Vagina (tissue), 2 donors: ENCODE data around the gene ZNF48. TPM values are rescaled to one million over a fixed set of nuclear protein-coding genes. Genes with fewer than 3 reads are reported as not detected.
A peak's percentile ranks its signal among the peaks of the same experiment; 100 is the strongest.

Experiments used
- DNase-seq, 2 donors: peaks; one replicate each; pipeline ENCODE4 v3.0.0-alpha.2; 2017; ENCODE audit errors: extremely low spot score in 2 of 2
- H3K27ac ChIP-seq: fragments of 200-600 bp; sonication (generic); one replicate; pipeline ENCODE4 v1.5.1; 2019
- H3K27me3 ChIP-seq: fragments of 200-600 bp; sonication (generic); one replicate; pipeline ENCODE4 v1.5.1; 2019
- H3K36me3 ChIP-seq, 2 donors: fragments of 200-600 bp; sonication (generic); one replicate each; pipeline ENCODE4 v1.5.1; 2017 to 2019
- H3K4me1 ChIP-seq: fragments of 200-600 bp; sonication (generic); one replicate; pipeline ENCODE4 v1.5.1; 2019
- H3K4me3 ChIP-seq, 2 donors: fragments of 200-600 bp; sonication (generic); 1 replicate in 1 of 2; 2 replicates in 1 of 2; pipeline ENCODE4 v1.5.1; 2016 to 2019
- H3K9me3 ChIP-seq: fragments of 200-600 bp; sonication (generic); one replicate; pipeline ENCODE4 v1.5.1; 2019
- CTCF ChIP-seq, 3 experiments: fragments of 450-650 bp in 2 of 3; fragments of 200-600 bp in 1 of 3; sonication (generic) in 1 of 3; IDR thresholded peaks; one replicate each; pipeline ENCODE4 v1.5.1; 2017 to 2019; ENCODE audit warnings: antibody characterized with exemption in 3 of 3, mild to moderate bottlenecking in 2 of 3, moderate library complexity in 2 of 3
- POLR2A ChIP-seq, 2 donors: fragments of 450-650 bp; IDR thresholded peaks; one replicate each; pipeline ENCODE4 v1.6.1; 2017; ENCODE audit warnings: antibody characterized with exemption in 2 of 2, mild to moderate bottlenecking in 2 of 2, moderate library complexity in 2 of 2
- POLR2AphosphoS5 ChIP-seq, 2 donors: sonication (generic); formaldehyde crosslinking; IDR thresholded peaks; one replicate each; pipeline ENCODE4 v1.9.0; 2017; ENCODE audit warnings: antibody characterized with exemption in 2 of 2, mild to moderate bottlenecking in 2 of 2, low read depth in 1 of 2; ENCODE audit not compliant: insufficient read depth in 1 of 2
- intact Hi-C: fragments of 100-400 bp; cut with DNase I; formaldehyde crosslinking; loops from one replicate; pipeline ENCODE4 v1.15.1; 2023
- total RNA-seq: library from RNA; depleted of rRNA; stranded (reverse); fragments of >200 nt; gene quantifications from one replicate; pipeline ENCODE4 v1.2.3, GENCODE V29; 2016

The ZNF48 gene
- total RNA-seq, 1 donor from 2014 or later = 3.4 TPM

- Histone ChIP-seq H3K36me3 (peaks cover 0 to 24% of the 10 kb centered on the region in 2 donors), H3K27me3 (no peaks in the 10 kb centered on the region), H3K4me1 (peaks cover 36% of the 10 kb centered on the region), H3K4me3 (no peak overlapping the region), H3K27ac (no peak overlapping the region), H3K9me3 (no peaks in the 10 kb centered on the region)
- intact Hi-C loops = no loop called here
- DNase-seq = no peak
- TF ChIP-seq POLR2A (IDR thresholded peaks at IDR 0.05) = no peak
- TF ChIP-seq CTCF (IDR thresholded peaks at IDR 0.05) = no peak
- TF ChIP-seq POLR2AphosphoS5 (IDR thresholded peaks at IDR 0.05; ENCODE audit: insufficient read depth in 1 of 2, low read depth in 1 of 2) = no peak
These were observed 44.9 kb upstream of the ZNF48 start for GRCh38 chr16:30350134-30350871.

GRCh38 chr16:30351001-30351441 is 44.2 kb upstream of the ZNF48 start:
- Histone ChIP-seq H3K36me3 (peaks cover 0 to 24% of the 10 kb centered on the region in 2 donors), H3K27me3 (no peaks in the 10 kb centered on the region), H3K4me3 (no peak overlapping the region), H3K9me3 (no peaks in the 10 kb centered on the region), H3K4me1 (peaks cover 43% of the 10 kb centered on the region), H3K27ac (no peak overlapping the region)
- TF ChIP-seq POLR2A (IDR thresholded peaks at IDR 0.05) (no peak), CTCF (IDR thresholded peaks at IDR 0.05) (no peak), POLR2AphosphoS5 (IDR thresholded peaks at IDR 0.05; ENCODE audit: insufficient read depth in 1 of 2, low read depth in 1 of 2) (no peak)
- no peak for DNase-seq
- intact Hi-C loops = no loop called here

GRCh38 chr16:30351586-30352419 is 43.4 kb upstream of the ZNF48 start:
- intact Hi-C loops = no loop called here
- DNase-seq = peak in 1 of 2 donors; percentile 88
- H3K4me3 ChIP-seq = no peak overlapping the region
- peaks cover 50% of the 10 kb centered on the region for H3K4me1 ChIP-seq
- H3K27ac ChIP-seq = peak overlapping the region; percentile 31
- peaks cover 0 to 24% of the 10 kb centered on the region in 2 donors for H3K36me3 ChIP-seq
- TF ChIP-seq POLR2A (IDR thresholded peaks at IDR 0.05) (no peak), POLR2AphosphoS5 (IDR thresholded peaks at IDR 0.05; ENCODE audit: insufficient read depth in 1 of 2, low read depth in 1 of 2) (peak; percentile 47 to 60), CTCF (IDR thresholded peaks at IDR 0.05) (no peak)
- H3K9me3 ChIP-seq = no peaks in the 10 kb centered on the region
- no peaks in the 10 kb centered on the region for H3K27me3 ChIP-seq

GRCh38 chr16:30352488-30353401 is 42.5 kb upstream of the ZNF48 start:
- Histone ChIP-seq H3K4me3 (no peak overlapping the region), H3K27me3 (no peaks in the 10 kb centered on the region), H3K36me3 (peaks cover 0 to 28% of the 10 kb centered on the region in 2 donors), H3K9me3 (no peaks in the 10 kb centered on the region), H3K4me1 (peaks cover 51% of the 10 kb centered on the region), H3K27ac (peak overlapping the region; percentile 31)
- peak in 1 of 2 donors; percentile 86 for DNase-seq
- no peak for TF ChIP-seq POLR2AphosphoS5 (IDR thresholded peaks at IDR 0.05; ENCODE audit: insufficient read depth in 1 of 2, low read depth in 1 of 2)
- TF ChIP-seq POLR2A (IDR thresholded peaks at IDR 0.05) = no peak
- no peak for TF ChIP-seq CTCF (IDR thresholded peaks at IDR 0.05)
- intact Hi-C loops = no loop called here
